K562 (cell line): ENCODE measurements around the gene KRTAP4-12. TPM values are rescaled to one million over a fixed set of nuclear protein-coding genes. Genes with fewer than 3 reads are reported as not detected.

Experiments
- ATAC-seq: fragments of 200-7000 bp; cut with Tn5 transposase; 3 replicates; pipeline ENCODE4 v1.9.1; 2020; ENCODE audit warnings: moderate library complexity
- BruUV-seq: library from RNA; stranded (reverse); fragments of 400-500 nt; replicated peaks from 2 replicates; lab custom pipeline; 2021; lab: Mats Ljungman, UMichigan
- CTCF ChIA-PET: fragments of 300-600 bp; formaldehyde crosslinking; extraction: SDS; loops from one replicate; lab custom pipeline; 2021; ENCODE audit warnings: low intra/inter-chr PET ratio; lab: Yijun Ruan, JAX
- POLR2A ChIA-PET: fragments of 300-600, 350-650 bp; sonication (Branson Sonifier 250); formaldehyde crosslinking; extraction: SDS; loops from one replicate; lab custom pipeline; 2021; ENCODE audit warnings: antibody characterized with exemption, inconsistent platforms; lab: Yijun Ruan, JAX
- DNase-seq, 4 experiments: peaks; one replicate each; pipeline versions ENCODE4 v3.0.0 to v3.0.0-alpha.2; 2011 to 2018; ENCODE audit warnings: low spot score in 3 of 4, mixed read lengths in 3 of 4; ENCODE audit errors: extremely low read depth in 1 of 4
- FAIRE-seq: peaks from 2 replicates; lab custom pipeline; 2011; peaks lifted over from hg19 to GRCh38; lab: Jason Lieb, UNC
- H2AFZ ChIP-seq: 2 replicates; pipeline ENCODE4 v1.6.0; 2011; ENCODE audit warnings: low read depth, low read length, control low read depth, inconsistent platforms
- H3K27ac ChIP-seq: fragments of 200-600 bp; 3 replicates; pipeline ENCODE4 v1.8.0; 2011; ENCODE audit warnings: low read depth, mild to moderate bottlenecking, control low read depth, inconsistent platforms, low read length, moderate library complexity, mixed read lengths; ENCODE audit errors: extremely low read depth
- H3K27me3 ChIP-seq, 2 experiments: fragments of 300-600 bp in 1 of 2; 2 replicates in 1 of 2; 3 replicates in 1 of 2; pipeline versions ENCODE4 v1.6.0 to v1.8.0; 2011; ENCODE audit warnings: inconsistent platforms in 2 of 2, low read length in 2 of 2, mild to moderate bottlenecking in 1 of 2, mixed read lengths in 1 of 2, moderate library complexity in 1 of 2; ENCODE audit not compliant: control insufficient read depth in 2 of 2, insufficient read depth in 2 of 2
- H3K36me3 ChIP-seq: fragments of 300-600 bp; 3 replicates; pipeline ENCODE4 v1.8.0; 2011; ENCODE audit warnings: mild to moderate bottlenecking, low read length, inconsistent platforms; ENCODE audit not compliant: control insufficient read depth, insufficient read depth
- H3K4me1 ChIP-seq, 2 experiments: fragments of 200-600 bp in 1 of 2; replicated peaks in 1 of 2; 2 replicates in 1 of 2; 3 replicates in 1 of 2; pipeline versions ENCODE4 v1.5.1 to v1.8.0; 2011; ENCODE audit warnings: inconsistent platforms in 2 of 2, low read length in 2 of 2, mild to moderate bottlenecking in 1 of 2, mixed read lengths in 1 of 2, moderate library complexity in 1 of 2; ENCODE audit not compliant: control insufficient read depth in 2 of 2, insufficient read depth in 2 of 2
- H3K4me2 ChIP-seq: 2 replicates; pipeline ENCODE4 v1.6.1; 2011; ENCODE audit warnings: low read length, control low read depth, inconsistent platforms, mixed read lengths; ENCODE audit not compliant: insufficient read depth
- H3K4me3 ChIP-seq: fragments of 200-600 bp; sonication (generic), shearing (Covaris generic); 2 replicates; pipeline ENCODE4 v1.5.1; 2016; ENCODE audit warnings: control low read depth, inconsistent platforms
- H3K79me2 ChIP-seq: fragments of 200-600 bp; 3 replicates; pipeline ENCODE4 v1.8.0; 2011; ENCODE audit warnings: low read length, inconsistent platforms; ENCODE audit not compliant: control insufficient read depth, insufficient read depth
- H3K9ac ChIP-seq, 2 experiments: 2 replicates each; pipeline versions ENCODE4 v1.6.0 to v1.6.1; 2011; ENCODE audit warnings: low read depth in 2 of 2, low read length in 2 of 2, control low read depth in 1 of 2, inconsistent platforms in 1 of 2, mild to moderate bottlenecking in 1 of 2, mixed read lengths in 1 of 2; ENCODE audit not compliant: insufficient read depth in 1 of 2
- H3K9me1 ChIP-seq: one replicate; pipeline ENCODE4 v1.6.0; 2011; ENCODE audit warnings: inconsistent platforms, mild to moderate bottlenecking, low read length, moderate library complexity; ENCODE audit not compliant: control insufficient read depth, insufficient read depth
- H3K9me3 ChIP-seq: replicated peaks from 2 replicates; pipeline ENCODE4 v1.5.1; 2011; ENCODE audit warnings: low read depth, low read length, inconsistent platforms; ENCODE audit not compliant: control insufficient read depth, insufficient read depth
- H4K20me1 ChIP-seq: replicated peaks from 2 replicates; pipeline ENCODE4 v1.6.1; 2011; ENCODE audit warnings: low read length, inconsistent platforms, mixed read lengths; ENCODE audit not compliant: control insufficient read depth, insufficient read depth
- BDP1 ChIP-seq: IDR thresholded peaks from 3 replicates; pipeline ENCODE4 v1.6.1; 2011; ENCODE audit not compliant: insufficient read length, insufficient read depth
- DMBX1 ChIP-seq: fragments of 250-450 bp; sonication (Bioruptor Pico); IDR thresholded peaks from 2 replicates; pipeline ENCODE4 v1.8.0; 2022; ENCODE audit warnings: inconsistent platforms, mild to moderate bottlenecking, moderate library complexity, borderline replicate concordance
- FOS ChIP-seq: IDR thresholded peaks from 3 replicates; pipeline ENCODE4 v1.6.1; 2011; ENCODE audit not compliant: insufficient read length; ENCODE audit errors: extremely low read depth
- ILF3 ChIP-seq: fragments of 450-650 bp; IDR thresholded peaks from 2 replicates; pipeline ENCODE4 v1.6.1; 2018; ENCODE audit warnings: antibody characterized with exemption, mild to moderate bottlenecking, moderate library complexity, borderline replicate concordance
- NCOA4 ChIP-seq: fragments of 450-650 bp; IDR thresholded peaks from 2 replicates; pipeline ENCODE4 v1.6.1; 2018; ENCODE audit warnings: mild to moderate bottlenecking; ENCODE audit not compliant: partially characterized antibody
- NCOA6 ChIP-seq: fragments of 450-650 bp; IDR thresholded peaks from 2 replicates; pipeline ENCODE4 v1.6.1; 2017; ENCODE audit warnings: mild to moderate bottlenecking
- PHB ChIP-seq: fragments of 250-450 bp; sonication (Bioruptor Pico); IDR thresholded peaks from 2 replicates; pipeline ENCODE4 v1.5.0; 2021
- SMARCA5 ChIP-seq: fragments of 450-650 bp; IDR thresholded peaks from 2 replicates; pipeline ENCODE4 v1.6.1; 2016
- SREBF1 ChIP-seq: fragments of 150-350 bp; IDR thresholded peaks from 2 replicates; pipeline ENCODE4 v1.6.1; 2014; ENCODE audit warnings: antibody characterized with exemption, low read depth, low read length, borderline replicate concordance
- STAT5A ChIP-seq: IDR thresholded peaks from 2 replicates; pipeline ENCODE4 v1.6.1; 2012; ENCODE audit warnings: low read length, inconsistent platforms, borderline replicate concordance
- ZBTB8A ChIP-seq: fragments of 450-650 bp; IDR thresholded peaks from 2 replicates; pipeline ENCODE4 v1.6.1; 2018; ENCODE audit warnings: mild to moderate bottlenecking, moderate library complexity; ENCODE audit not compliant: partially characterized antibody
- ZFPM2 ChIP-seq: fragments of 250-450 bp; sonication (Bioruptor Pico); IDR thresholded peaks from 2 replicates; pipeline ENCODE4 v1.5.1; 2022; ENCODE audit warnings: mild to moderate bottlenecking
- ZSCAN32 ChIP-seq: fragments of 450-650 bp; formaldehyde crosslinking; IDR thresholded peaks from 2 replicates; pipeline ENCODE4 v1.4.0; 2020; ENCODE audit warnings: mild to moderate bottlenecking, moderate library complexity
- WGBS: fragments of 100-300 bp; shearing (Covaris generic); methylation state at CpG from one replicate; pipeline ENCODE4 v1.1.6; 2016; ENCODE audit warnings: low coverage, mixed read lengths; ENCODE audit not compliant: insufficient coverage; ENCODE audit errors: missing lambda C conversion rate; 5-methylcytosine and 5-hydroxymethylcytosine counted together
- in situ Hi-C: fragments of 300-500 bp; cut with MboI; formaldehyde crosslinking; loops from 4 replicates; pipeline ENCODE4 v1.15.0; 2018; ENCODE audit warnings: inconsistent platforms, mixed read lengths
- intact Hi-C: fragments of 100-400 bp; cut with micrococcal nuclease; formaldehyde crosslinking; loops from 2 replicates; pipeline ENCODE4 v1.14.2; 2022
- polyA plus RNA-seq, 8 experiments: library from polyadenylated mRNA; depleted of rRNA in 4 of 8; stranded (reverse) in 5 of 8; unstranded in 3 of 8; fragments of >200 nt; fragmentation: Nextera tagmentation in 2 of 8; fragmentation: Illumina TruSeq in 1 of 8; extraction: Ambion mirVana in 2 of 8; extraction: Trizol in 1 of 8; gene quantifications; 2 replicates each; pipeline versions ENCODE4 v1.2.1 to v1.2.3, GENCODE V29; 2011 to 2014; ENCODE audit warnings: inconsistent platforms in 1 of 8, missing spikeins in 1 of 8
- total RNA-seq, 7 experiments: library from RNA; depleted of rRNA in 6 of 7; stranded (reverse); fragments of >200 nt in 6 of 7; fragmentation: Illumina TruSeq in 2 of 7; extraction: Trizol in 2 of 7; gene quantifications; 2 replicates each; pipeline versions ENCODE4 v1.2.1 to v1.2.3, GENCODE V29; 2011 to 2021; ENCODE audit warnings: low replicate concordance in 1 of 7
- TF ChIP-seq, protein P1 (sequence below): fragments of 450-650 bp; IDR thresholded peaks from 2 replicates; pipeline ENCODE4 v1.6.1; 2018; ENCODE audit not compliant: partially characterized antibody

The KRTAP4-12 gene
- total and polyA plus RNA-seq, 9 of the 15 experiments (the other 6 are each of a cell fraction or from before 2014, with no cell fraction given), result not detected

DNA sequence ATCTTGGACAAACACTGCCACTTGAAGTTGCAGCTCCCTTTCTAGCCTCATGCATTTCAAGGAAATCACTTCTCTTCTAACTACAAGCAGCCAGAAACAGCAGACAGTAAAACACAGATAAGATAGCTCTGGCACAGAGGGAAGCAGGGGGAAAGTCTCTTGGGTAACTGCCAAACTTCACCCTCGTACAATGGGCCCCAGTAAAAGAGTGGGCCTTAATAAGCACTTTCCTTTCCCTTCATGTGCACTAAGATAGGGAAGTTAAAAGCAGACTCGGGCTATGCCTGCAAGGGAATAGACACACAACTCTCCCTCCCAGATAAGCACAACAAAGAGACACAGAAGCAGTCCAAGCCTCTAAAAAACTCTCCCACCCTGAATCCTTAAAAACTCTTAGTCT, 29.9 kb upstream of the KRTAP4-12 start:
- Histone ChIP-seq H2AFZ (no peak overlapping the region), H4K20me1 (no peaks in the 10 kb centered on the region), H3K4me3 (no peak overlapping the region), H3K79me2 (no peaks in the 10 kb centered on the region), H3K9ac (no peak overlapping the region), H3K9me3 (no peaks in the 10 kb centered on the region), H3K4me1 (no peaks in the 10 kb centered on the region), H3K36me3 (no peaks in the 10 kb centered on the region), H3K9me1 (no peaks in the 10 kb centered on the region), H3K27me3 (no peaks in the 10 kb centered on the region; a peak in 1 of 5 replicates), H3K27ac (no peak overlapping the region), H3K4me2 (no peak overlapping the region)
- intact Hi-C loops, result no loop called here
- BruUV-seq, result no TSS peak
- FAIRE-seq (peak; percentile 11), DNase-seq (peak in 1 of 4 experiments; percentile 11), ATAC-seq (no peak)
- 0% methylated on average over 2 of the region's 2 CpGs for WGBS
- in situ Hi-C loops, result no loop called here
- TF ChIP-seq NCOA6 (no peak), ILF3 (no peak), ZSCAN32 (no peak), ZFPM2 (CRISPR knock-in tag) (no peak), NCOA4 (no peak), BDP1 (no peak), STAT5A (no peak), SREBF1 (no peak), DMBX1 (CRISPR knock-in tag) (no peak), PHB (CRISPR knock-in tag) (no peak), FOS (no peak), SMARCA5 (no peak), ZBTB8A (no peak)
- TF ChIP-seq, protein P1, sequence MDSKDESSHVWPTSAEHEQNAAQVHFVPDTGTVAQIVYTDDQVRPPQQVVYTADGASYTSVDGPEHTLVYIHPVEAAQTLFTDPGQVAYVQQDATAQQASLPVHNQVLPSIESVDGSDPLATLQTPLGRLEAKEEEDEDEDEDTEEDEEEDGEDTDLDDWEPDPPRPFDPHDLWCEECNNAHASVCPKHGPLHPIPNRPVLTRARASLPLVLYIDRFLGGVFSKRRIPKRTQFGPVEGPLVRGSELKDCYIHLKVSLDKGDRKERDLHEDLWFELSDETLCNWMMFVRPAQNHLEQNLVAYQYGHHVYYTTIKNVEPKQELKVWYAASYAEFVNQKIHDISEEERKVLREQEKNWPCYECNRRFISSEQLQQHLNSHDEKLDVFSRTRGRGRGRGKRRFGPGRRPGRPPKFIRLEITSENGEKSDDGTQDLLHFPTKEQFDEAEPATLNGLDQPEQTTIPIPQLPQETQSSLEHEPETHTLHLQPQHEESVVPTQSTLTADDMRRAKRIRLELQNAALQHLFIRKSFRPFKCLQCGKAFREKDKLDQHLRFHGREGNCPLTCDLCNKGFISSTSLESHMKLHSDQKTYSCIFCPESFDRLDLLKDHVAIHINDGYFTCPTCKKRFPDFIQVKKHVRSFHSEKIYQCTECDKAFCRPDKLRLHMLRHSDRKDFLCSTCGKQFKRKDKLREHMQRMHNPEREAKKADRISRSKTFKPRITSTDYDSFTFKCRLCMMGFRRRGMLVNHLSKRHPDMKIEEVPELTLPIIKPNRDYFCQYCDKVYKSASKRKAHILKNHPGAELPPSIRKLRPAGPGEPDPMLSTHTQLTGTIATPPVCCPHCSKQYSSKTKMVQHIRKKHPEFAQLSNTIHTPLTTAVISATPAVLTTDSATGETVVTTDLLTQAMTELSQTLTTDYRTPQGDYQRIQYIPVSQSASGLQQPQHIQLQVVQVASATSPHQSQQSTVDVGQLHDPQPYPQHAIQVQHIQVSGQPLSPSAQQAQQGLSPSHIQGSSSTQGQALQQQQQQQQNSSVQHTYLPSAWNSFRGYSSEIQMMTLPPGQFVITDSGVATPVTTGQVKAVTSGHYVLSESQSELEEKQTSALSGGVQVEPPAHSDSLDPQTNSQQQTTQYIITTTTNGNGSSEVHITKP, result no peak
- ChIA-PET POLR2A (no interaction called here), CTCF (no interaction called here)
